ENCODE results near the gene COPB1. TPM values are rescaled to one million over a fixed set of nuclear protein-coding genes. Genes with fewer than 3 reads are reported as not detected.

Gene COPB1
- total and polyA plus RNA-seq, 2 of the 13 experiments (the other 11 are each of a cell fraction or from before 2014, with no cell fraction given), result 114 to 195 TPM

GRCh38 chr11:14519917-14520746, 20.5 kb upstream of the COPB1 start, which contains the start of gene PSMA1 (continued):
- TF ChIP-seq, protein P1, sequence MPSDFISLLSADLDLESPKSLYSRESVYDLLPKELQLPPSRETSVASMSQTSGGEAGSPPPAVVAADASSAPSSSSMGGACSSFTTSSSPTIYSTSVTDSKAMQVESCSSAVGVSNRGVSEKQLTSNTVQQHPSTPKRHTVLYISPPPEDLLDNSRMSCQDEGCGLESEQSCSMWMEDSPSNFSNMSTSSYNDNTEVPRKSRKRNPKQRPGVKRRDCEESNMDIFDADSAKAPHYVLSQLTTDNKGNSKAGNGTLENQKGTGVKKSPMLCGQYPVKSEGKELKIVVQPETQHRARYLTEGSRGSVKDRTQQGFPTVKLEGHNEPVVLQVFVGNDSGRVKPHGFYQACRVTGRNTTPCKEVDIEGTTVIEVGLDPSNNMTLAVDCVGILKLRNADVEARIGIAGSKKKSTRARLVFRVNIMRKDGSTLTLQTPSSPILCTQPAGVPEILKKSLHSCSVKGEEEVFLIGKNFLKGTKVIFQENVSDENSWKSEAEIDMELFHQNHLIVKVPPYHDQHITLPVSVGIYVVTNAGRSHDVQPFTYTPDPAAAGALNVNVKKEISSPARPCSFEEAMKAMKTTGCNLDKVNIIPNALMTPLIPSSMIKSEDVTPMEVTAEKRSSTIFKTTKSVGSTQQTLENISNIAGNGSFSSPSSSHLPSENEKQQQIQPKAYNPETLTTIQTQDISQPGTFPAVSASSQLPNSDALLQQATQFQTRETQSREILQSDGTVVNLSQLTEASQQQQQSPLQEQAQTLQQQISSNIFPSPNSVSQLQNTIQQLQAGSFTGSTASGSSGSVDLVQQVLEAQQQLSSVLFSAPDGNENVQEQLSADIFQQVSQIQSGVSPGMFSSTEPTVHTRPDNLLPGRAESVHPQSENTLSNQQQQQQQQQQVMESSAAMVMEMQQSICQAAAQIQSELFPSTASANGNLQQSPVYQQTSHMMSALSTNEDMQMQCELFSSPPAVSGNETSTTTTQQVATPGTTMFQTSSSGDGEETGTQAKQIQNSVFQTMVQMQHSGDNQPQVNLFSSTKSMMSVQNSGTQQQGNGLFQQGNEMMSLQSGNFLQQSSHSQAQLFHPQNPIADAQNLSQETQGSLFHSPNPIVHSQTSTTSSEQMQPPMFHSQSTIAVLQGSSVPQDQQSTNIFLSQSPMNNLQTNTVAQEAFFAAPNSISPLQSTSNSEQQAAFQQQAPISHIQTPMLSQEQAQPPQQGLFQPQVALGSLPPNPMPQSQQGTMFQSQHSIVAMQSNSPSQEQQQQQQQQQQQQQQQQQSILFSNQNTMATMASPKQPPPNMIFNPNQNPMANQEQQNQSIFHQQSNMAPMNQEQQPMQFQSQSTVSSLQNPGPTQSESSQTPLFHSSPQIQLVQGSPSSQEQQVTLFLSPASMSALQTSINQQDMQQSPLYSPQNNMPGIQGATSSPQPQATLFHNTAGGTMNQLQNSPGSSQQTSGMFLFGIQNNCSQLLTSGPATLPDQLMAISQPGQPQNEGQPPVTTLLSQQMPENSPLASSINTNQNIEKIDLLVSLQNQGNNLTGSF (CRISPR knock-in tag; IDR thresholded peaks at IDR 0.05), result peak; percentile 84
- TF ChIP-seq ZNF552 (CRISPR knock-in tag; IDR thresholded peaks at IDR 0.05; ENCODE audit: borderline replicate concordance), result 0 out of 2 replicates have a peak, but pooled peaks have one; percentile 53
- TF ChIP-seq, protein P2, sequence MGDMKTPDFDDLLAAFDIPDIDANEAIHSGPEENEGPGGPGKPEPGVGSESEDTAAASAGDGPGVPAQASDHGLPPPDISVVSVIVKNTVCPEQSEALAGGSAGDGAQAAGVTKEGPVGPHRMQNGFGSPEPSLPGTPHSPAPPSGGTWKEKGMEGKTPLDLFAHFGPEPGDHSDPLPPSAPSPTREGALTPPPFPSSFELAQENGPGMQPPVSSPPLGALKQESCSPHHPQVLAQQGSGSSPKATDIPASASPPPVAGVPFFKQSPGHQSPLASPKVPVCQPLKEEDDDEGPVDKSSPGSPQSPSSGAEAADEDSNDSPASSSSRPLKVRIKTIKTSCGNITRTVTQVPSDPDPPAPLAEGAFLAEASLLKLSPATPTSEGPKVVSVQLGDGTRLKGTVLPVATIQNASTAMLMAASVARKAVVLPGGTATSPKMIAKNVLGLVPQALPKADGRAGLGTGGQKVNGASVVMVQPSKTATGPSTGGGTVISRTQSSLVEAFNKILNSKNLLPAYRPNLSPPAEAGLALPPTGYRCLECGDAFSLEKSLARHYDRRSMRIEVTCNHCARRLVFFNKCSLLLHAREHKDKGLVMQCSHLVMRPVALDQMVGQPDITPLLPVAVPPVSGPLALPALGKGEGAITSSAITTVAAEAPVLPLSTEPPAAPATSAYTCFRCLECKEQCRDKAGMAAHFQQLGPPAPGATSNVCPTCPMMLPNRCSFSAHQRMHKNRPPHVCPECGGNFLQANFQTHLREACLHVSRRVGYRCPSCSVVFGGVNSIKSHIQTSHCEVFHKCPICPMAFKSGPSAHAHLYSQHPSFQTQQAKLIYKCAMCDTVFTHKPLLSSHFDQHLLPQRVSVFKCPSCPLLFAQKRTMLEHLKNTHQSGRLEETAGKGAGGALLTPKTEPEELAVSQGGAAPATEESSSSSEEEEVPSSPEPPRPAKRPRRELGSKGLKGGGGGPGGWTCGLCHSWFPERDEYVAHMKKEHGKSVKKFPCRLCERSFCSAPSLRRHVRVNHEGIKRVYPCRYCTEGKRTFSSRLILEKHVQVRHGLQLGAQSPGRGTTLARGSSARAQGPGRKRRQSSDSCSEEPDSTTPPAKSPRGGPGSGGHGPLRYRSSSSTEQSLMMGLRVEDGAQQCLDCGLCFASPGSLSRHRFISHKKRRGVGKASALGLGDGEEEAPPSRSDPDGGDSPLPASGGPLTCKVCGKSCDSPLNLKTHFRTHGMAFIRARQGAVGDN (CRISPR knock-in tag; IDR thresholded peaks at IDR 0.05), result peak; percentile 96
- no peak for TF ChIP-seq ZBTB20 (CRISPR knock-in tag; IDR thresholded peaks at IDR 0.05; ENCODE audit: borderline replicate concordance, low read depth)
- TF ChIP-seq ZNF138 (CRISPR knock-in tag; IDR thresholded peaks at IDR 0.05; ENCODE audit: low read depth), result 0 out of 2 replicates have a peak, but pooled peaks have one; percentile 22
- peak; percentile 80; the same call in 1 of the 2 replicates for TF ChIP-seq ZKSCAN8 (CRISPR knock-in tag; IDR thresholded peaks at IDR 0.05; ENCODE audit: borderline replicate concordance)
- TF ChIP-seq, protein P3, sequence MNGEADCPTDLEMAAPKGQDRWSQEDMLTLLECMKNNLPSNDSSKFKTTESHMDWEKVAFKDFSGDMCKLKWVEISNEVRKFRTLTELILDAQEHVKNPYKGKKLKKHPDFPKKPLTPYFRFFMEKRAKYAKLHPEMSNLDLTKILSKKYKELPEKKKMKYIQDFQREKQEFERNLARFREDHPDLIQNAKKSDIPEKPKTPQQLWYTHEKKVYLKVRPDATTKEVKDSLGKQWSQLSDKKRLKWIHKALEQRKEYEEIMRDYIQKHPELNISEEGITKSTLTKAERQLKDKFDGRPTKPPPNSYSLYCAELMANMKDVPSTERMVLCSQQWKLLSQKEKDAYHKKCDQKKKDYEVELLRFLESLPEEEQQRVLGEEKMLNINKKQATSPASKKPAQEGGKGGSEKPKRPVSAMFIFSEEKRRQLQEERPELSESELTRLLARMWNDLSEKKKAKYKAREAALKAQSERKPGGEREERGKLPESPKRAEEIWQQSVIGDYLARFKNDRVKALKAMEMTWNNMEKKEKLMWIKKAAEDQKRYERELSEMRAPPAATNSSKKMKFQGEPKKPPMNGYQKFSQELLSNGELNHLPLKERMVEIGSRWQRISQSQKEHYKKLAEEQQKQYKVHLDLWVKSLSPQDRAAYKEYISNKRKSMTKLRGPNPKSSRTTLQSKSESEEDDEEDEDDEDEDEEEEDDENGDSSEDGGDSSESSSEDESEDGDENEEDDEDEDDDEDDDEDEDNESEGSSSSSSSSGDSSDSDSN (CRISPR knock-in tag; IDR thresholded peaks at IDR 0.05), result peak; percentile 97
- peak; percentile 77 for TF ChIP-seq GFI1 (CRISPR knock-in tag; IDR thresholded peaks at IDR 0.05; ENCODE audit: borderline replicate concordance)
- TF ChIP-seq MBD4 (IDR thresholded peaks at IDR 0.05; ENCODE audit: borderline replicate concordance, low read length), result no peak
- peak; percentile 56; the same call in 1 of the 2 replicates for TF ChIP-seq CREM (IDR thresholded peaks at IDR 0.05)
- TF ChIP-seq CREM (CRISPR knock-in tag; IDR thresholded peaks at IDR 0.05), result no peak
- TF ChIP-seq CHCHD3 (CRISPR knock-in tag; IDR thresholded peaks at IDR 0.05), result peak; percentile 31; the same call in 1 of the 2 replicates
- TF ChIP-seq SP140L (CRISPR knock-in tag; IDR thresholded peaks at IDR 0.05; ENCODE audit: borderline replicate concordance), result 0 out of 2 replicates have a peak, but pooled peaks have one; percentile 41
- TF ChIP-seq MIXL1 (CRISPR knock-in tag; IDR thresholded peaks at IDR 0.05), result 0 out of 2 replicates have a peak, but pooled peaks have one; percentile 13
- TF ChIP-seq MTF1 (CRISPR knock-in tag; IDR thresholded peaks at IDR 0.05), result 0 out of 2 replicates have a peak, but pooled peaks have one; percentile 76
